Adrenal gland (tissue), 5 donors: Measurements from ENCODE around the gene CACNA1G.

ENCODE experiments used
- POLR2A ChIP-seq, 2 donors: fragments of 450-650 bp; IDR thresholded peaks; one replicate each; pipeline ENCODE4 v1.6.1; 2017; ENCODE audit warnings: antibody characterized with exemption in 2 of 2, mild to moderate bottlenecking in 2 of 2, moderate library complexity in 1 of 2
- TF ChIP-seq, protein P1 (sequence below), 6 experiments: fragments of 450-650 bp in 4 of 6; fragments of 200-600 bp in 2 of 6; sonication (generic) in 1 of 6; IDR thresholded peaks; 1 replicate in 5 of 6; 2 replicates in 1 of 6; pipeline versions ENCODE4 v1.5.1 to v1.8.0; 2016 to 2021; ENCODE audit warnings: antibody characterized with exemption in 6 of 6, mild to moderate bottlenecking in 2 of 6, moderate library complexity in 1 of 6
- donor health status: DM: no; HTN: no; CAD: no.

DNA sequence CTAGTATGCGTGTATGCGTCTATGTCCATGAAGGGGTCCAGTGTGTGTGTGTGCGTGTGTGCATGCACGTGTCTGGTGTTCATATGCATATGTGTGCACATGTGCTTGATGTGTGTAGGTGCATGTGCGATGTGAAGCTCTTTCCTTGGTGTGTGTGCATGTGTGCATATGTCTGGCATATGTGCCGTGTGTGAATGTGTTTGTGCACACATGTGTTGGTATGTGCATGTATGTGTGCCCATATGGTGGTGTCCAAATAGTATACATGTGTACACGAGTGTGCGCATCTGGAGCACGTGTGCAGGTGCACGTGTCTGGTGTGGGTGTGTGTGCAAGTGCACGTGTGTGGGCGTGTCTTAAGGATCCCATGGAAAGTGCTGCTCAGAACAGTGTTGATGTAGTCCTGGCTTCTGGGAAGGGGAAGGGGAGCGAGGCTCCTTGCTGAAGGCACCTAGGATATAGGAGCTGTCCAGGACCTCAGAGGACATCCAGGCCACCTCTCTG, 17.0 kb downstream of the CACNA1G start:
- TF ChIP-seq, protein P1, sequence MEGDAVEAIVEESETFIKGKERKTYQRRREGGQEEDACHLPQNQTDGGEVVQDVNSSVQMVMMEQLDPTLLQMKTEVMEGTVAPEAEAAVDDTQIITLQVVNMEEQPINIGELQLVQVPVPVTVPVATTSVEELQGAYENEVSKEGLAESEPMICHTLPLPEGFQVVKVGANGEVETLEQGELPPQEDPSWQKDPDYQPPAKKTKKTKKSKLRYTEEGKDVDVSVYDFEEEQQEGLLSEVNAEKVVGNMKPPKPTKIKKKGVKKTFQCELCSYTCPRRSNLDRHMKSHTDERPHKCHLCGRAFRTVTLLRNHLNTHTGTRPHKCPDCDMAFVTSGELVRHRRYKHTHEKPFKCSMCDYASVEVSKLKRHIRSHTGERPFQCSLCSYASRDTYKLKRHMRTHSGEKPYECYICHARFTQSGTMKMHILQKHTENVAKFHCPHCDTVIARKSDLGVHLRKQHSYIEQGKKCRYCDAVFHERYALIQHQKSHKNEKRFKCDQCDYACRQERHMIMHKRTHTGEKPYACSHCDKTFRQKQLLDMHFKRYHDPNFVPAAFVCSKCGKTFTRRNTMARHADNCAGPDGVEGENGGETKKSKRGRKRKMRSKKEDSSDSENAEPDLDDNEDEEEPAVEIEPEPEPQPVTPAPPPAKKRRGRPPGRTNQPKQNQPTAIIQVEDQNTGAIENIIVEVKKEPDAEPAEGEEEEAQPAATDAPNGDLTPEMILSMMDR (IDR thresholded peaks at IDR 0.05) = no peak
- TF ChIP-seq POLR2A (IDR thresholded peaks at IDR 0.05) = no peak
